Hepatocyte (in vitro differentiated cells): Measurements from ENCODE around the gene CASP1. TPM values are rescaled to one million over a fixed set of nuclear protein-coding genes. Genes with fewer than 3 reads are reported as not detected.
"Not testable (repeated sequence)": the region's sequence is repeated elsewhere in the genome, so short reads cannot be mapped to it uniquely, and the experiment has no call there.

Experiments
- DNase-seq: peaks from one replicate; pipeline ENCODE4 v3.0.0-alpha.2; 2016; ENCODE audit warnings: low spot score
- H2AFZ ChIP-seq: fragments of 200-600 bp; sonication (generic); 2 replicates; pipeline ENCODE4 v1.6.0; 2016; ENCODE audit warnings: antibody characterized with exemption, mild to moderate bottlenecking
- H3K27ac ChIP-seq: fragments of 200-600 bp; sonication (generic); 2 replicates; pipeline ENCODE4 v1.5.1; 2016; ENCODE audit warnings: mild to moderate bottlenecking
- H3K27me3 ChIP-seq: fragments of 200-600 bp; sonication (generic); 2 replicates; pipeline ENCODE4 v1.6.1; 2016
- H3K36me3 ChIP-seq: fragments of 200-600 bp; sonication (generic); replicated peaks from 2 replicates; pipeline ENCODE4 v1.5.1; 2016; ENCODE audit warnings: low read depth; ENCODE audit not compliant: insufficient read depth
- H3K4me1 ChIP-seq: fragments of 200-600 bp; sonication (generic); 2 replicates; pipeline ENCODE4 v1.5.1; 2016; ENCODE audit warnings: mild to moderate bottlenecking, moderate library complexity; ENCODE audit not compliant: insufficient read depth
- H3K4me2 ChIP-seq: fragments of 200-600 bp; sonication (generic); 2 replicates; pipeline ENCODE4 v1.6.0; 2016
- H3K4me3 ChIP-seq: fragments of 200-600 bp; sonication (generic); 2 replicates; pipeline ENCODE4 v1.5.1; 2016; ENCODE audit warnings: mild to moderate bottlenecking
- H3K79me2 ChIP-seq: fragments of 200-600 bp; sonication (generic); 2 replicates; pipeline ENCODE4 v1.6.0; 2017; ENCODE audit warnings: mild to moderate bottlenecking
- H3K9me2 ChIP-seq: fragments of 200-600 bp; sonication (generic); replicated peaks from 2 replicates; pipeline ENCODE4 v1.6.0; 2017; ENCODE audit warnings: mild to moderate bottlenecking; ENCODE audit not compliant: insufficient read depth
- H3K9me3 ChIP-seq: fragments of 200-600 bp; sonication (generic); 2 replicates; pipeline ENCODE4 v1.5.1; 2016; ENCODE audit warnings: low read depth, mild to moderate bottlenecking
- H4K20me1 ChIP-seq: fragments of 200-600 bp; sonication (generic); 2 replicates; pipeline ENCODE4 v1.6.0; 2016; ENCODE audit warnings: mild to moderate bottlenecking; ENCODE audit not compliant: insufficient read depth, poor library complexity, severe bottlenecking
- CTCF ChIP-seq: fragments of 200-600 bp; sonication (generic); IDR thresholded peaks from 2 replicates; pipeline ENCODE4 v1.5.1; 2016; ENCODE audit warnings: antibody characterized with exemption, mild to moderate bottlenecking; ENCODE audit not compliant: poor library complexity
- EZH2 ChIP-seq: fragments of 200-600 bp; sonication (generic); IDR thresholded peaks from 2 replicates; pipeline ENCODE4 v1.6.1; 2016; ENCODE audit warnings: antibody characterized with exemption, mild to moderate bottlenecking, borderline replicate concordance
- EZH2phosphoT487 ChIP-seq: fragments of 200-600 bp; sonication (generic); IDR thresholded peaks from one replicate; pipeline ENCODE4 v1.6.1; 2018; ENCODE audit warnings: antibody characterized with exemption, mild to moderate bottlenecking, low read depth, moderate library complexity; ENCODE audit not compliant: unreplicated experiment, severe bottlenecking
- WGBS: methylation state at CpG from one replicate; pipeline ENCODE4 v1.1.6; 2016; ENCODE audit warnings: low lambda C conversion rate; ENCODE audit errors: missing lambda C conversion rate; 5-methylcytosine and 5-hydroxymethylcytosine counted together
- polyA plus RNA-seq: library from polyadenylated mRNA; unstranded; fragments of >200 nt; fragmentation: Nextera tagmentation; extraction: Ambion mirVana; gene quantifications from 2 replicates; pipeline ENCODE4 v1.2.1, GENCODE V29; 2016
- total RNA-seq: library from RNA; depleted of rRNA; stranded (reverse); fragments of >200 nt; gene quantifications from 2 replicates; pipeline ENCODE4 v1.2.3, GENCODE V29; 2014

The CASP1 gene
- total and polyA plus RNA-seq, 2 experiments from 2014 or later: 2.9 to 9.7 TPM

- Histone ChIP-seq H3K79me2 (no peaks in the 10 kb centered on the region), H3K4me1 (no peaks in the 10 kb centered on the region), H3K36me3 (no peaks in the 10 kb centered on the region), H4K20me1 (no peaks in the 10 kb centered on the region), H3K9me2 (no peaks in the 10 kb centered on the region), H3K27me3 (no peaks in the 10 kb centered on the region), H3K4me2 (no peak overlapping the region), H3K27ac (no peak overlapping the region), H2AFZ (no peak overlapping the region), H3K4me3 (no peak overlapping the region), H3K9me3 (no peaks in the 10 kb centered on the region)
- 86% methylated on average over 2 of the region's 2 CpGs for WGBS
- TF ChIP-seq EZH2: no peak
- TF ChIP-seq CTCF: no peak
- TF ChIP-seq EZH2phosphoT487: no peak
- DNase-seq: no peak
These were observed 39.2 kb upstream of the CASP1 start for GRCh38 chr11:105074166-105074530.

- 95% methylated on average over 1 of the region's 1 CpG for WGBS
- DNase-seq: no peak
- H3K4me3 ChIP-seq: no peak overlapping the region
These were observed 38.7 kb upstream of the CASP1 start for GRCh38 chr11:105073456-105074165.

GRCh38 chr11:105072080-105072479, 37.1 kb upstream of the CASP1 start:
- DNase-seq, H3K36me3 ChIP-seq, H3K4me3 ChIP-seq, H2AFZ ChIP-seq, H3K79me2 ChIP-seq, H3K4me2 ChIP-seq, H3K9me3 ChIP-seq, H3K27me3 ChIP-seq, H3K9me2 ChIP-seq, H3K27ac ChIP-seq, H3K4me1 ChIP-seq, H4K20me1 ChIP-seq: not testable (repeated sequence)
- WGBS: 67% methylated on average over 1 of the region's 2 CpGs

More at GRCh38 chr11:105073456-105074165, 38.7 kb upstream of the CASP1 start:
- Histone ChIP-seq H3K9me3 (no peaks in the 10 kb centered on the region), H3K36me3 (no peaks in the 10 kb centered on the region), H2AFZ (no peak overlapping the region), H3K27ac (no peak overlapping the region), H3K27me3 (no peaks in the 10 kb centered on the region), H3K9me2 (no peaks in the 10 kb centered on the region), H4K20me1 (no peaks in the 10 kb centered on the region), H3K4me1 (no peaks in the 10 kb centered on the region), H3K4me2 (no peak overlapping the region), H3K79me2 (no peaks in the 10 kb centered on the region)
- no peak for TF ChIP-seq EZH2
- TF ChIP-seq CTCF: no peak
- TF ChIP-seq EZH2phosphoT487: no peak

GRCh38 chr11:105071089-105071732, 36.3 kb upstream of the CASP1 start:
- no peak for TF ChIP-seq EZH2phosphoT487
- no peak for TF ChIP-seq EZH2
- no peak for TF ChIP-seq CTCF
- WGBS: 88% methylated on average over 4 of the region's 4 CpGs
- Histone ChIP-seq H3K4me2 (no peak overlapping the region), H3K9me3 (no peaks in the 10 kb centered on the region), H3K4me1 (no peaks in the 10 kb centered on the region), H3K27ac (no peak overlapping the region), H3K27me3 (no peaks in the 10 kb centered on the region), H3K9me2 (no peaks in the 10 kb centered on the region), H4K20me1 (no peaks in the 10 kb centered on the region), H3K4me3 (no peak overlapping the region), H3K79me2 (no peaks in the 10 kb centered on the region), H2AFZ (no peak overlapping the region), H3K36me3 (no peaks in the 10 kb centered on the region)
- DNase-seq: no peak
